Dedifferentiated amniotic fluid mesenchymal stem cell (primary cell): ENCODE results near the gene ARHGEF28.

Experiments
- DNase-seq: peaks from one replicate; pipeline ENCODE4 v3.0.0-alpha.2; 2016; ENCODE audit errors: extremely low spot score

ARHGEF28 gene

DNA sequence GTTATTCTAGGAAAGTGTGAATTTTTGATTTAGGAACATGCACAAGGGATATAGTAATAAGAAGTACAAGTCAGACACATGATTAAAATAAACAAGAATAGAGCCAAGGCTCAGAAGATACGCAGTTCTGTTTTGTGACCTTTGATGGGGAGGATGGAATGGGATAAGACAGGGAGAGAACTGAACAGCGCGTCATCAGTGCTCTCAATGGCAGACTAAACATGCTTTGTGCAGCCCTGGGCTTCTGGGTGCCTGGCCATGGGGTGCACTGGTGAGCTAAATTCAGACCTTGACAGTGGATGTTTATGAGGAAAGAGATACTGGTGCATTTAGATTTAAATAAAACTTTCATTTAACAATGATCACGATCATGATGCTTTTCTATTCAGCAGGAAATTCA, 309.7 kb downstream of the ARHGEF28 start:
- no peak for DNase-seq

DNA sequence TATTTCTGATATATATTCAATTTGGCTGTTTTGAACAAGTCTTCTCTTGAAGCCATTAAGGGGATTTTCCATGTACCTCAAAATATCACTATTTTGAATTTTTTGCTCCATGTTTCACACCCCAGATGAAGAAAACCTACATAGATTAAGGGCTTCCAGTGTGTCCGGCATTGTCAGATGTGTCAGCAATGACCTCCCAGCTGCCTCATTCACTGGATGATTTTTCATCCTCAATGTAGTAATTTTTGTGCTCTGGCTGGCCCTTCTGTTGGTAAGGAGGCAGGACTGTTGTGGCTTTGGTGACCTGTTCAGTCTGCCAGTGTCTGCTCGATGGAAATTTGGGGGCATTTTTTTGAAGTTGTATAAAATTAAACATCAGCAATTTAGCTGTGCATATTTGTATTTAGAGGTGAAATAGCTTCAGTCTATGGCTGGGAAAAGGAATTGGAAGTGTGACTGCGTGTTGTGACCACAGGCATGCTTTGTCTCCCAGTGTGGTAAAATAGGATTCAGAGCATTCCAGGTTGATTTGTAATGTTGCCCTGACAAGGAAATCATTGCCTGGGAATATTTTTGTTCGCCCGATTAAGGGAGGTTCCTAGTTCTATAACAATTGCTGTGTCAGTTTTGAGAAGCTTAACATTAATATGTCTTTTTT, 312.4 kb downstream of the ARHGEF28 start:
- peak; percentile 84 for DNase-seq

DNA sequence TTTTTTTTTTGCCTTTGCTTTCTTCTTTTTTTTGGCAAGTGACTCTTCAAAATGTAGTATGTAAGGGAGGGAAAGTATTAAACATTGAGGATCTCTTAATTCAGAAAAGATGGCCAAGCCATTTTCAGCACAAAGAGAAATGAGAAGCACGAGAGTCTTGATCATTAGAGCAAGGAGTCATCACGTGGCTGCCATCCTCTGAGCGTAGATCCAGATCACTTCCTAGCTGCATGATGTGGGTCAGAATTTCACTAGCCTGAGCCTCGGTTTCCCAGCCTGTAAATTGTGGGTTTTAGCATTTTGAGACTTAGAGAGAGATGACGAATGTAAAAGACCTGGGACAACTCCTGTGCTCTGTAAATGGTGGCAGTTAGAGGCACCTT, 312.9 kb downstream of the ARHGEF28 start:
- DNase-seq, result no peak

DNA sequence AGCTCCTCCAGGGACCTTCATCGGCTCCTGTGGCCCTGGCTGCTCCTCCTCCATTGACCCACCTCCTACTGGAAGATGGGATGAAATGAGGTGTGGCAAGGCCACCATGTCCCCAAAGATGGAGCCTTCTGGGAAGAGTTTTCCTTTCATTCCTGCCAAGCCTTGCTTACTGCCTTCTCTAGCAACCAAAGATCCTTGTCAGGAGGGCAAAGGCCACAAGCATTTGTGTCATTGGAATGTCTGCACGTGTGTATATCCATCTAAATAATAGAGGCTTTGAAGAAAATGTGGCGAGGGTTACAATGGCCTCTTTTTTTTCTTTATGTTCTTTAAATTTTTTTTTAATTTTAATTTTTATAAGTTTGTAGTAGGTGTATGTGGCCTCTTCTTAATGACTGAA, 313.6 kb downstream of the ARHGEF28 start:
- no peak for DNase-seq

DNA sequence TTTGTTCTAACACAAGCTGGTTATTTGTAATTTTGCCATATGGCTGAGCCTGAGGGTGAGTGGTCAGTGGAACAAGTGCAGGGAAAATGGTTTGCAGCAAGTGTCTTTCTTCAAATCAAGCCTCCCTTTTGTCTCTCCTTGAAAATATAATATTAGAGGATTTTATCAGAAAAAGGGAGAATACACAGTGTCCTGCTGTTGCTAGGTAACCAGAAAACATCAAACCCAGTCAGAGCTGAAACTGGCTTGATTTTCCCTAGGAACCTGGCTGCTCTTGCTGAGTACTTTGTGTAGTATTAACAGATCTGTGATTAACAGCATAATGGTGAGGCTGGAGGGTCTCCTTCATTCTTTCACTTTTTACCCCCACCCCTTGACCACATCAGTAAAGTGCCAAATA, 314.0 kb downstream of the ARHGEF28 start:
- DNase-seq, result no peak

DNA sequence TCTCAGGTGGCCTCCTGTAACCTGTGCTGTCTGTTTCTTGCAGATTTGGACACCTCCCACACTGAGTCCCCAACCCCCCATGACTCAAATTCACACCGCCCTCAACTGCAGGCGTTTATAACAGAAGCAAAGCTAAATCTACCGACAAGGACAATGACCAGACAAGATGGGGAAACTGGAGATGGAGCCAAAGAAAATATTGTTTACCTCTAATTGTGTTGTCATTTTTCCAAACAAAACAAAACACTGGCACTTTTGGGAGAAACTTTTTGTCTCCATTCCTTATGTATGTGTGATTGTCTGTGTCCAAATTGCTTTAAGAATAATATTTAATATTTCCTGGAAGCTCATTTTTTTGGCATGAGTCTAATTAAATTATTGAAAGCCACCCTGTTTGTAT, 314.8 kb downstream of the ARHGEF28 start:
- DNase-seq, result no peak

DNA sequence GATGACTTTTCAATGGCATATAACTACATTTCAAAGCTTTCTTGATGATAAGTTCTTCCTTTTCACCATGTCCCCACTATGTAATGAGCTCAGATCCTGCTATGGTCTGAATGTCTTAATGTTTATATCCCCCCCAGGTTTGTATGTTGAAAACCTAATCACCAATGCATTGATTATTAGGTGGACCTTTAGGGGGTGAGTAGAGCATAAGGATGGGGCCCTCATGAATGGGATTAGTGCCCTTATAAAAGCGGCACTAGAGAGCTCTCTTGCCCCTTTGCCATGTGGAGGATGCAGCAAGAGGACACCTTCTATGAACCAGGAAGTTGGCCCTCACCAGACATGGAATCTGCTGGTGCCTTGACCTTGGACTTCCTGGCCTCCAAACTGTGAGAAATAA, 316.8 kb downstream of the ARHGEF28 start:
- DNase-seq, result no peak

DNA sequence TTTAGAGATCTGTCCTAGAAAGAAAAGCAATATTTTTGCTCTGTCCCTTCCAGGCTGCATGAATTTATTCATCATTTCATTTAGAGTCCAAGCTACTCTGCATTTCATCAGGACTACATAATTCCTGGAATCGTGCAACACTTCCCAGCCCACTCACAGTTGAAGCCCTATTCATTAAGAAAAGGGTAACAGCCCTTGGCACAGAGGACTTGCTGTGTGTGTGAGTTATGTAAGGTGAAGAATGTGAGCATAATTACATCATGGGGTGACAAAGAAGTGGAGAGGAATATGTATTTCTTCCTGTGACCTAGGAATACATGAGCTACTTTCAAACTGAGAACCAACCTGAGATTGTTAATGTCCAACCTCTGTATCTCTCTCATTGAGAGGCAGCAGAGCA, 317.4 kb downstream of the ARHGEF28 start:
- no peak for DNase-seq

DNA sequence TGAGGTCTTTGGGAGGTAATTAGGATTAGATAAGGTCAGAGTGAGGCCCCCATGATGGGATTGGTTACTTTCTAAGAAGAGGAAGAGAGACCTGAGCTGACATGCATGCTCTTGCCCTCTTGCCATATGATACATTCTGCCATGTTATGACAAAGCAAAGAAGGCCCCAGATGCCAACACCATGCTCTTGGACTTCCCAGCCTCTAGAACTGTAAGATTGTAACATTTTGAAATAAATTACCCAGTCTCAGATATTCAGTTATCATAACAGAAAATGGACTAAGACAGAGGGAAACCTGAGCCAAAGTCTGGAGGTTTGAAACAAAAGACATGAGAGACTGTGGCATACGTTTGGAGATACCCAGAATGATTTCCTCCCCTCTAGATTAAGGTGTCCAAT, 318.6 kb downstream of the ARHGEF28 start:
- no peak for DNase-seq

DNA sequence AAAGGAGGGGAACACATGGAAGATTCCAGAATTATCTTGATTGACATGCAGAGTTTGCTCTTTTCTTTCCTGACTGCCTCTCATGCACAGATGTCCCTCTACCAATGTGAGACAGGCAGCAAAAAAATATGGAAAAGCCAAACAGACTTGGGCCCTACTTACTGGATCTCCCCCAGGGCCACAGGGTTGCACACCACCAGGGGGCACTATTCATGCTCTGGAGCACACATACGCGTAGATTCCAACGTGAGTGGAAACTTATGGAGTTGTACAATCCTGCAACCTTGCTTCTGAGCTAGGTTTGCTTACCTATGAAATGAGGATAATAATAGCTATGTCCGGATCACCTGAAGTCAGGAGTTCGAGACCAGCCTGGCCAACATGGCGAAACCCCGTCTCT, 319.5 kb downstream of the ARHGEF28 start:
- DNase-seq, result no peak

DNA sequence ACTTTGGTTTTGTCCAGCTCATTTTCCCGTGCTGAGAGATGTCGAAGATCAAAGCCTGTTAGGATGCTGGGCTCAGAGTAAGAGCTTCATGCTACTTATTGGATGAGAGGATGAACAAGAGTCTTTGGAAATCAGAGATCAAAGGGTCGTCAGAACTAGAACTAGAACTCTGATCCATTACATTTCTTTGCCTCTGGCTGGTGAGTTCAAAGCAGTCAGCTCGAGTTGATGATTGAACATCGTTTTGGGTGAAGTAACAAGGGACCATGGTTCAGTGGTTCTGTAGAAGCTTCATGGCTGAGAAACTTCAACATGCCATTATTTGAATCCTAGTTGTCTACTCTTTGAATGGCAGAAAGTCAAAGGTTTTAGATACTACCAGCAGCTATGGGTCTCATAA, 320.3 kb downstream of the ARHGEF28 start:
- DNase-seq, result no peak

DNA sequence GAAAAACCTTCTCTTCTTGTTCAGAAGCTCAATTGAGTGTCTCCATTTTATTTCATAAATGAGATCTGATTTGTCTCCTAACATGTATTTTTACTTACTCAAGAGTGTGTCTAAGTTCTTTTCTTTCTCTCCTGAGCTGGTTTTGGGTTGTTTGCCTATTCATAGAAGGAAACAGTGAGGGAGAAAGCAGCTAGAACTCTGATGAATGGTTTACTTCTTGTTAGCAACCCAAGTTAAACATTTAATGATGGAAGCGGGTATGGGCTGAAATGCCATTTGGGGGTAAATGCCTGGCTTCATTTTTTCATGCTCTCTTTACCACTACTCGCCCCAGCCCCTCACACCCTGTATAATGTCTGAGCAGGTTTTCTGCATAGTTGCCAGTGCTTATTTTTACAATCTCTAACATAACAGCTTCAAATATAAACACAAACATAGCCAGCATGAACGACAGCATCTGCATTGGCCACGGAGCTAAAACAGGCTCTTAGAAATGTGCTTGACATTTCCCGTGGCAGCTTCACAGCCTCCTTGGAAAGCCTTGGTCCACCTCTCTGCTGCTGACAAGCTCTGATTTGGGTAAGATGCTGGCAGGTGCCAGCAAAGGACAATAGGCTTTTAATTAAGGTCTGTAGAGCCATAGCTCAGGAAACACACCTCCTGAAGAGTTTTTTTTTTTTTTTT, 321.1 kb downstream of the ARHGEF28 start:
- no peak for DNase-seq

DNA sequence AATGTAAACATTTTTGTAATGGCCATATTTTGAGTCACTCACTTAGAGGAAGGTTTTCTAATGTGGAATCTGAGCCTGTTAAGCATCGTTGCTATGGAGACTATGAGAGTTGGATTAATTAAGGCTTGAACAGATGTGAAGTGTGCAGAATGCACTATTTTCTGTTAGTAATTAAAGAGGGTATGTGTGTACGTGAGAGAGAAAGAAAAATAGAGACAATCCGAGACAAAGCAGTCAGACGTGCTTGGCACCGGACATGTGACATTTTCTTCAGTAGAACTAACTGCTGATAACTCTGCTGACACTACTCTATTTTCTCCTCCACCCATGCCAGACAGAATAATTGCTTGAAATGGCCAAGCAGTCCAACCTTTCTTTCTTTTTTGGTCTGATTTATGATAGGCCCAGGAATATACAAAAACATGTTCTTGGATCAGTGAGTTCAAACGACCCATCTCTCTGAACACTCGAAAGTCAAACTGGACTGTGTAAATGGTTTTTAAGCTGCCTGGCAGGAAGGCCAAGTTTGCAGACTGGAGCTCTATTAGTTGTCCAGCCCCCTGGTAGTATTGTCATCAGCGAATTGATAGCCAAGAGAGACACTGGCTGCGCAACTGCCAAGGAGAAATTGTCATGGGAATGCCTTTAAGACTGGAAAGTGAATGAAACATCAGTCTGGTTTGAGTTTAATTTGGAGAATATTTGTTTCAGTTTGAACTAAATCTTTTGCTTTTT, 322.1 kb downstream of the ARHGEF28 start:
- no peak for DNase-seq

DNA sequence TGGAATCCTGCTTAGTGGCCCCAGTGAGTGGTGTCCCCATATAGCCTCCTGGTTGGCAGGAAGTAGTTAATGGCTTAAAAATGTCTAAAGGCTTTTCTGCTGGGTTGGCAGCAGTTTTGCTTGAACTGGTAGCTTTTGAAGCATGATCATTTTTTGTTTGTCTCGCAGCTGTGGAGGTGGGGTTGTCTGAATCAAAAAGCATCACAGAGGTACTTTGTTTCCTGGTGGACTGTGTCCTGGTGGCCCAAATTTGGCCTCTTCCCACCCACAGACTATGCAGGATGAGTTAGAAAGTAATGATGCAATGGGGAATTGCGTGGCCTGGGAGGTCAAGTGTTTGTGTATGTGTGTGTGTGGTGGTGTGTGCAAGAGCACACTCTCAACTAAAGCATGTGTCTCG, 322.7 kb downstream of the ARHGEF28 start:
- no peak for DNase-seq

DNA sequence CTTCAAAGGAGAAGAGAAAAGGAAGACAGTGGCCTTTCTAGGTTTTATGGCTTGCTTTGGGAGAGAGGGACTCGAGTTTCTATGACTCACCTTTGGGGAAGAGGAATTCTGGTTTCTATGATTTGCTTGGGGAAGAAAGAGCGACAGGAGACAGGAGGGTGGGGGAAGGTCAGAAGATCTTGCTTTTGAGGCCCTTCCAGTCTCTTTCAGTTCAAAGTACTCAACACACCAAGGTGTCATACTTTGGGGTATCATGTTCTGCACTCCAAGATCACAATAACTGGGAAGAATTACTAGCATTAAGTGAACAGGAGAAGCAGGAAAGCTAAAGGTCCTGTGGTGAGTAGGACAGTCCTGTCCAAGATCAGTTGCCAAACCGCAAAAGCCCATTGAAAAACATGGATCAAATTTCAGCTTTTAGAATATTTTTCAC, 324.5 kb downstream of the ARHGEF28 start:
- no peak for DNase-seq

DNA sequence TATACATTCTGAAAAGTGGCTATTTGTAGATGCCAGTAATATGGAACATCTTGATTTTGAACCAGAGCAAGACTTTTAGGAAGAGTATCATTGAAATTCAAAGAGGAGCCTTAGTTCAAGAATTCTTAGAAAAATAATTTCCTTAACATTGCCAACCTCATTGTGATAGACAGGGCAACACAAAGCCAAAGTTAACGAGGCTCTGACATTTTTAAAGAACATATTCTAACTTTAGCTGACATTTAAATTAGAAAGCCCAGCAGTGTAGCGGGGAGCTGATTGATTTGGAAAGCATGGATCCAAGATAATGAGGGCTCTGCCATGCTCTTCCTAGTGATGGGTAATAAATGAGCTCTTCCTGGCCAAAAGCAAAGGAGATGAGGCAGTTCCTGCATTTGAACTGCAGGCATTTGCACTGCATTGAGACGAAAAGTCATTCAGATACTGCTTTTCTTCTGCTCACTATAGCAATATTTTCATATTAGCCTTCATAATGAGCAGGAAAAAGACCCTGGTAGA, 325.0 kb downstream of the ARHGEF28 start:
- no peak for DNase-seq

DNA sequence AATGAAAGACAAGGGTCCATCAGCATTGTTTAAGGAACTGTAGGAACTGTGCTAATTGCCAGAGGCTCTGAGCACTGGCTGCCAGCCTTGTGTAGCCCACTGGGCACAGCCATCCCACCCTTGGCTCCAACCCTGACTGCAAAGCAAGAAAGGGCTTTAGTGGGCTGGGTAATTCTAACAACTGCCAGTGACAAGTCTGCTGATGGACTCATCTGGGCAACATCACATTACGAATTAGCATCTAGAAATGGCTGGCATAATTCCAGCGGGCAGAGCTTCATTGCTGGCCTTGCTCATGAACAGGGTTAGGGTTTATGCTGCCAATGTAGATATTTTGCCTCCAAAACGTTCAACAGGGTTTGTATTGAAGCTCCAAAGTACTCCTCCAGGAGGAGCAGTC, 326.9 kb downstream of the ARHGEF28 start:
- DNase-seq, result no peak

DNA sequence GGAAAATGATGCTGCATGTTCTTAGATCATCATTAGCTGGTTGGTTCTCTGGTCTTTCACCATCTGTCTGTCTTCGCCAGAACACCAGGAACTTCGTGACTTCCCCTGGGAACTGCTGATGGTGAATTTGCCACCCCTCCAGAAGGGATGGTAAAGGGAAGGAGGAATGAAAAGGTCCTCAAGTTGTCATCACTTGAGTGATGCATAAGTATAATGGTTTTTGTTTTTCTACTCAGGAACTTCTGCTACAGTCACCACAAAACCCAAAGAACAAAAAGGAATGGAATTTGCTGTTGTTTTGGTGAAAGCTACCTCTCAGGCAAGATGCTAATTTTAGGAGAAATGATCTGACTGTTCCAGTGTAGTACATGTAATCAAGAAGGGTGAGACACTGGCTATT, 328.4 kb downstream of the ARHGEF28 start:
- no peak for DNase-seq

DNA sequence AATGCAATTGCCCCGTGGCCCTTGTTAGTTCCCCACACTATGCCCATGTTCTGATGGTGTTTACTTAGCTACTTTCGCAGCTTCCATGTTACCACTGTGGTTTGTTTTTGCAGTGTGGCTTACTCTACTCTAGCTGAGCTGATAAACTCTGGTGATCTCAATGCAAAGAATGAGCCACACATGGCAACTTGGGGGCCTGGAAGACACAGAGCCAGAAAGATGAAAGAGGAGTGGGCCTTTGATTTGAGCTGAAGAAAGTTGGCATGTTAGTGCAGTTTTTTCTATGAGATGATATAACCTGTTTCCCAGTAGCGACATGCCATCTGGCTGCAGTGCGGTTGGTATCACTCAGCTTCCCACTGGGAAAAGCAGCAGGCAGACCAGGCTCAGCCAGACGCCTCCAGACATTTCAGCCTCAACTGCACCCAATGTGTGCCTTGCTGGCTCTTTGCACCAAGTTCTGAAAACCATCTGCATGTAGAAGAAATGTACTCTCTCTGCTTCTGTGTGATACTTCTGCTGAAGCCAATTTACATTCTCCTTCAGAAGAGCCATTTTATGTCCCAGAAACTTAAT, 329.4 kb downstream of the ARHGEF28 start:
- DNase-seq, result no peak

DNA sequence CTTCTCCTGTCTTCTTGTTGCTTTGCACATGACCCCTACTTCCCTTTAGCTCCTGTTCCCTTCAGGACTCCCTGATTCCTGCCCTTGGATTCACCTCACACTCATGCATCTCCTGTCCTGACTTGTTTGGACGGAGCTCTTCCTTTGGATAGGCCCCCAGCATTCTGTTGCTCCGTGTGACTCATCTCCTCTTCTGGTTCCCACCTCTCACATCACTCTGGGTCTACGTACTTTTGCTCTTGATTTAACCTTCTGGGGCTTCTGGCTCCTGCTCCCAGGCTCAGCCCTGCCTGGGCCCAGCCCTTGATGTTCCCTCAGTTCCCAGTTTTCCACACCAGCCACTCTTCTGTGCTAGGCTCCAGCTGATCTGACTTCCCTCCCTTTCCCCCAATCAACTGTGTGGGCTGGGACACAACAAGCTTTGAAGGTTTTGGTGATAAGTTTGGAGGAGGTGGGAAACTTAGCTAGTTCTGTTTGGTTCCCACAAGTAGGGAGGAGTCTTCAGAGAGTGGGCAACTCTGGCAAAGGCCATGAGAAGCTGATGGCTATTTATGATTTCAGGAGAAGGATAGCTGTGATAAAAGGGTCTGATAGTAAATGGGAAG, 331.5 kb downstream of the ARHGEF28 start:
- DNase-seq, result no peak

DNA sequence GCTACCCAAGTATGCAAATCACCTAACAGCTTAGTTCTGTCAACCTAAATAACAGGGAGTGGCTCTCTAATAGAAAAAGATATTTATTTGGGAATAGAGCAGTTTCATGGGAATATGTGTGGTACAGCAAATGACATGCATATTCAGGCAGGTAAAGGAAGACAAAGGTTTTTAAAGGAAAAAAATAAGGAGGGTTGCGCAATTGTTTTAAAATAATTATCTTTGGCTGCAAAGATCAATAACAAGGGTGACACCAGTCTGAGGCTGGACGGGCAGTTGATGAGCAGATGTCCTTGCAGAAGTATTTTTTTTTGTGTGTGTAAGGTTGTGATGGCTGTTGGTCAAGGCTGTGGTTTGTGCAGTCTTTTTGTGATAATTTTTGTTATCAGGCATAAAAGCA, 332.0 kb downstream of the ARHGEF28 start:
- no peak for DNase-seq

DNA sequence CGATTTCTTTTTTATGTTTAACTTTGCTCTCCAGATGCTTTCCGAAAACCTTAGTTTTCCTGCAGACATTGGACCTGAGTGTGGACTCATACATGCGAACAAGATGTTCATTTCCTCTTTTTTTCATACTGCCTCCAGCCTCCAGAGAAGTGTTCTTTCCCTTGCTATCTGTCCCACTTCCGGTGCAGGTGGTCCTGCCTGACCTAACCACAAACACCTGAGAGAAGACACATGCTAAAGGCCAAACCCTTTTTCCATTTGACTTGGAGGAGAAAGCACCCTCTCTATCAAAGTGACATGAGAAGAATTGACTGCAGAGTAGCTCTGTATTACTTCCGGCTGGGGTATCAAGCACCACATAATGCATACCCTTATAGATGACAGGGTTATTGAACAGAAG, 334.0 kb downstream of the ARHGEF28 start:
- DNase-seq, result no peak
